GM21515 (cell line): ENCODE results near the gene KIRREL2.

Experiments used
- ATAC-seq: cut with Tn5 transposase; IDR thresholded peaks from one replicate; pipeline ENCODE4 v1.9.1; 2021; ENCODE audit not compliant: unreplicated experiment

Gene KIRREL2

DNA sequence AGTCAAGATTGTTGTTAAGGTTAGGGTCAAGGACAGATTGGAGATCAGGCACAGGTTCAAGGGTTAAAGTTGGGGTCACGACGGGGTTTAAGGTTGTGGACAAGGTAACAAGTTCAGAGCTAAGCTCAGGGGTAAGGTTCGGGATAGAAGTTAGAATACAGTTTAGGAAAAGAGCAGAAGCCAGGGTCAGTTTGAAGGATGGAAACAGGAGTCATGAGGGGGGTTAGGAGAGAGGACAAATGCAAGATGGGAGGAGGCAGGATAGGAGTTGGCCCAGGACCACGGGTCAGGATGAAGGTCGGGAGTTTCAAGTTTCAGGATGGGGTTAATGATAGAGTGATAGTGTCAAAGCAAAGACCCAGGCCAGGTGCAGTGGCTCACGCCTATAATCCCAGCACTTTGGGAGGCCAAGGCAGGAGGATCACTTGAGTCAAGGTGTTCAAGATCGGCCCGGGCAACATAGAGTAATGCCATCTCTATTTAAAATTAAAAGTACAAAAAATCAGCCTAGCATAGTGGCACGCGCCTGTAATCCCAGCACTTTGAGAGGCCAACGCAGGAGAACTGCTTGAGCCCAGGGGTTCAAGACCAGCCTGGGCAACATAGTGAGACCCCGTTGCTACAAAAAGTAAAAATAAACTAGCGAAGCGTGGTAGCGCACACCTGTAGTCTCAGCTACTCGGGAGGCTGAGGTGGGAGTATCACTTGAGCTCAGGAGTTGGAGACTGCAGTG, 12.1 kb upstream of the KIRREL2 start:
- ATAC-seq: no peak

DNA sequence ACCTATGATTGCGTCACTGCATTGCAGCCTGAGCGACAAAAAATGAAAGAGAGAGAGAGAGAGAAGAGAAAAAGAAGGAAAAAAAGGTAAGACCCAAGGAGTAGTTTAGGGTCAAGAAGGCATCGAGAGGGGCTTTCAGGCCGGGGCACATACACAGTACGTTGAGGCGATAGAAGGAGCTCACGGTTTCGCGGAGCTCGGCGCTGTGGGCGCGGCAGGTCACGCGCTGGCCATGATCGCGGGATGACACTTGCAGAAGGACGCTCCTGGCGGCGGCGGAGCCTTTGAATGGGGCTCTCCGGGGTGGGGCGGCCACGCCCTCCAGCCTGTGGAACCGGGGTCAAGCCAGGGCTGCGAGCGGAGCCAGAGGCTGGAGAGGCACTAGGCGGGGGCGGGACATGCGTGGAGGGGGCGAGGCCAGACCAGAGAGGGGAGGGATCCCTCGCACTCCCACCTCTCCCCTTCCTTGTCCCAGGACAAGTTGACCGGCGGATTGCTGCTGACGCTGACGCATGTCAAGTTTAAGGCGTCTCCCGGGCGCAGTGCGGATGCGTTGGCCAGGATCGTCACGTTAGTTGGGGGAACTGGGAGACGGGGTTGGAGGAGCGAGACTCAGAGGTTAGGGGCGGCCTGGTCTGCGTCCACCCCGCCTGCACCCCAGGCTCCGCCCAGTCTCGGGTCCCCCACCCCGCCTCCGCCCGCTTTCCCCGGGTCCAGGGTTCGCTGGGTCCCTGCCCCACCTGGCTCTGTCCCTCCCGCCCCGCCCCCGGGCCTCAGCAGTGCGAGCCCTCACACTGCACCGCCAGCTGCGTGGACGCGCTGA, 11.3 kb upstream of the KIRREL2 start:
- ATAC-seq: no peak

DNA sequence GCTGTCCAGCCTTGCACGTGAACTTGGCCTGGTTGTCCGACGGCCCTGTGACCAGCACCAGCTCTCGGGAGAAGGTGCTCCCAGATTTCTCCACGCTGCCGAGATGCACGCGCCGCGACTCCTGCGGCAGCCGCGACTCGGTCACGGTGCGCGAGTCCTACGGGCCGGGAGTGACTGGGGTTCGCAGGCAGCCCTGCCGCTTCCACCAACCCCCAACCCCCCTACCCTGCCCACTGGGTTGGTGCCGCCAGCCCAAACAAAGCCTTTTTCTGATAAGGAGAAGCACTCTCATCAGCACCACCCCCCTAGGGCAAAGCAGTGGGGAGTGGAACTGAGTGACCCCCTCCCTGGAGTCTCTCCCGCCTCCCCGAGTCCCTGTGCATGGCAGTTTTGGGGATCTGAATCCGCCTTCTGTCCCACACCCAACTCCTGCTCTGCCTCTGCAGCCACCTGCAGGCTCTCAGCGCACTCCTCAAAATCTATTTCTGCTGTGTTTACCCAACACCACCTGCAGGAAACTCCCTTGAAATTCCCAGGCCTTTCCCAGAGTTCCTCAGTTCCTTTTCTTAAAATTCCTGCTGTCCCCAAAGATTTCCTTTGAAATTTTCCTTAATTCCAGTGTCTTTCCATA, 10.6 kb upstream of the KIRREL2 start:
- ATAC-seq: no peak

DNA sequence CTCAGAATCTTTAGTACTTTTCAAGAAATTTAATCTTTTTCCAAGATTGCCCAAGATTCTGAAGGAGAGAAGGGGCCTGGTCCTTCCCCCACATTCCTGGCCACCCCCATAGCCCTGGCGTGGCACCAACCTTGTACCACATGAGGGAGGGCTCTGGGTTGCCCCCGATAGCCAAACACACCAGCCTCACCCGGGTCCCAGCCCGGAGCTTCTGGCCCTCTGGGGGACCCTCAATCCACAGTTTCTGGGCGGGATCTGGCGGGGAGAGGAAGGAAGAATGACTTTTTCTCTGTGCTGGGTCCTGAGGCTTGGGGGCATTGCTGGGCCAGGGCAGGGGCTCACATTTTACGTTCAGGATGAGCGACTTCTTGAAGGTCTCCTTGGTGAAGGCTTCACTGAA, 8.8 kb upstream of the KIRREL2 start:
- ATAC-seq: no peak

DNA sequence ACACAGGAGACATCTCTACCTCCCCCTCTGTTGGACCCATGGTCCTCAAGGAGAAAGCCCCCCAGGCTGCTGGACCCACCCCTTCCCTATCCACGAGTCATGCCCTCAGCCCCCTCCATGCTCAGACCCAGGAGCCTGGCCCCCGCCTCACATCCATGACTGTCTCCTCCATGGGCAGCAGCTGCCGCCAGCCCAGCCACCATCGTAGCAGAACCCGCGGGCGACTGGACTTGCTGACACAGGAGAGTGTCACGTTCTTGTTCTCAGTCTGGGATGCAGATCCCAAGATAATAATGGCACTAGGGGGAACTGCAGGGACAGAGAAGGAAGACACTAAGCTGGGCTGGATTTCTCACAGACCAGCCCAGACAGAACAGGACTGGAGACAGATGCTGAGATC, 8.2 kb upstream of the KIRREL2 start:
- no peak for ATAC-seq

DNA sequence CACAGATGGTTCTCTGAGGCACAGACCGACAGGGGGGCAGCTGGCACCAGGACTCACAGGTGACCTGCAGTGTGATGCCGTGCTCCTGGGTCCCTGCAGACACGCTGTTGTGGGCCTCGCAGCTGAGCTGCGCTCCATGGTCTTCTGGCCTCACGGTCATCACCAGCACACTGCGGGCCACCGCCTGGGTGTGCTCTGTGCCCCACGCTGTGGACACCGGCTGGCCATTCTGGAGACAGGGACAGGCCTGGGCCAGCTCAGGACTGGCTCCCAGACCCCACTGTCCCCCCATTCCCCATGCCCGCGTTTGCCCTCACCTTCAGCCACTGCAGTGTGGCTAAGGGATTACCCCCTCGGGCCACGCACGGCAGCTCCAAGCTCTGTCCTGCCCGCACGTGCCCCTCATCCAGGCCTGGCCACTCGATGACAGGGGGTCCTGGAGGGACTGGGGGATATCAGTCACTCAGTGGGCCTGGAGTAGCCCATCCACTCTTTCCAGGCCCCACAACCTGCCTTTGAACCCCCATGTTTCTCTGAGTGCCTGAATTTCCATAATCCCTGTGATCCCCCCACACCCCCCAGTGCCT, 7.7 kb upstream of the KIRREL2 start:
- no peak for ATAC-seq

DNA sequence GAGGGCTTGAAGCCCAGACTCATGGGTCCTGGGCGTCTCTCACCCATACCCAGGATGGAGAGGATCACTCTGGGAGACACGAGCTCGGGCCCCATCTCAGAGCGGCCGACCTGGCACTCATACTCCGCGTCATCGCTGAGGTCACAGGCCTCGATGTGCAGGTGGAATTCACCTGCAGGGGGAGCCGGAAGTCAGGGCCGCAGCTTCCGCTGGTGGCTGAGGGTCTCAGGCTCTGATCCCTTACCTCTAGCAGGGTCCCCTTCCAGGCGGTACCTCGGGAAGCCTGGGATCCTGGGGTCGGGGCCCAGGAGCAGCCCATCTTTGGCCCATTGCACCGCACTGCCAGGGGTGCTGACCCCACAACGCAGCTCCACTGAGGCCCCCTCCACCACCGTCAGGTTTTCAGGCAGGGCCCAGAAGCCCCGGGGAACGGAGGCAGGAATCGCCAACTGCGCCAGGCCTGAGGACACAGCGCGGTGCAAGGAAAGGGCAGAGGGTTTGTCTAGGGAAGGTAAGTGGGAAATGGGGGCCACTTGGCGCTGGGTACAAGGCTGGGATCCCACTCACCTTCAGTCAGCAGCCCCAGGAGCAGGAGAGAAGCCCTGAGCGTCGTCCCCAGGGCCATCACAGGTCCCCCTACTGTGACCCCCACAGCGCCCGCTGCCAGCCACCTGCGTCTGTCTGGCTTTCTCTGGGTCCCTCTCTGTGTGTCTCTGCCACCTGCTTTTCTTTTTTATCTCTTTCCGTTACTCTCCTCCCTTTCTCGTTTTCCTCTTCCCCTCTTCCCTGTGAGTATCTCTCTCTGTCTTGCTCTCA, 5.3 kb upstream of the KIRREL2 start:
- ATAC-seq: no peak

DNA sequence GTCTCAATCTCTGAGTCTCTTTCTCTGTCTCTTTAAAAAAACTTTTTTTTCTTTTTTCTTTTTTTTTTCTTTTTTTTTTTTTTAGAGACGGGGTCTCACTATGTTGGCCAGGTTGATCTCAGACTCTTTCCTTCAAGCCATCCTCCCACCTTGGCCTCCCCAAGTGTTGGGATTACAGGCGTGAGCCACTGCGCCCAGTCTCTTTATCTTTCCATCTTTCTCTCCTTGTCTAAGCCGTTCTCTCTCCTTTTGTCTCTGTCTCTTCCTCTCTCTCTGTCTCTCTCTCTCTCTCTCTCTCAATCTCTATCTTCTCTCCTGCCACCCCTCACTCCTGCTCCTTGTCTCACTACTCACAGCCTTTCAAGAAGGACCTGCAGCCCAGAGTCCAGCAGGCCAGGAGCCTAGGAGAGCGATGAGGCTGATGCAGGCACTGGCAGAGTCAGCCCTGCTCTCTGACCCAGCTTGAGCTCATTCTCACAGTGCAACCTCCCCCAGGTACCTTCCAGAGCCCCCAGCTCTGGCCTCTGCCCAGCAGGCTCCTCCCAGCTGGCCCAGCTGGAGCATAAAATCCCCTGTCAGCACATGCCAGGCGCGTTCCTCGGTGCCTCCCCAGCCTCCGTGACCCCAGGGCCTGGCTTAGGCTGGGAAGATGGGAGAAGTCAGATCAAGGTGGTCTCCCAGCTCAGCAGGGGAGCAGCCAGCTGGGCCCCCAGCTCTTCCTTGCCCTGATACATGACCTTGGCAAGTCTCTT, 4.5 kb upstream of the KIRREL2 start, which contains the start of gene NPHS1:
TSS of gene NPHS1 (minus strand) at position 476 of the 752 bp plus-strand sequence. CDS start 667 bp downstream, outside the sequence.
- ATAC-seq: no peak

DNA sequence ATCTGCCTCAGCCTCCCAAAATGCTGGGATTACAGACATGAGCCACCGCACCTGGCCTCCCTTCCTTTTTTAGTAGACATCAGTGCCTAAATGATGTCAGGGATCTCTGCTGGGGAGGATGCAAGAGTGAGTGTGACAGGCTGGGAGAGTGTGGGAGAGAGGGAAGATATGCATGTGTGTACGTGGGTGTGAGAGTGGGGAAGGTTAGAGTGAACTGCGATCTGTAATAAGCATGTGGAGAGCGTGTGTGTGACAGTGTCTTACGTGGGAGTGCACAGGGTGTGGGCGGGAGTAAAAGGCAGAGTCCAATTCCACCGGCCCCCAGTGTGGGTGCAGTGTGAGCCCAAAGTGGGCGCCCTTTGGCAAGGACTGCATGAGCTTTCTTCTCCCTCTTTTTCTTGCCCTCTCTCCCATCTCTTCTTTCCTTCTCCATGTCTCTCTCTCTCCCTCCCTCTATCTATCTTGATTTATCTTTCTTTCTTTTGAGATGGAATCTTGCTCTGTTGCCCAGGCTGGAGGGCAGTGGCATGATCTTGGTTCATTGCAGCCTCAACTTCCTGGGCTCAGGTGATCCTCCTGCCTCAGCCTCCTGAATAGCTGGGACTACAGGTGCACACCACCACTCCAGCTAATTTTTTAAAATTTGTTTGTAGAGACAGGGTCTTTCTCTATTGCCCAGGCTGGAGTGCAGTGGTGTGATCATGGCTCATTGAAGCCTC, 3.5 kb upstream of the KIRREL2 start:
- no peak for ATAC-seq

DNA sequence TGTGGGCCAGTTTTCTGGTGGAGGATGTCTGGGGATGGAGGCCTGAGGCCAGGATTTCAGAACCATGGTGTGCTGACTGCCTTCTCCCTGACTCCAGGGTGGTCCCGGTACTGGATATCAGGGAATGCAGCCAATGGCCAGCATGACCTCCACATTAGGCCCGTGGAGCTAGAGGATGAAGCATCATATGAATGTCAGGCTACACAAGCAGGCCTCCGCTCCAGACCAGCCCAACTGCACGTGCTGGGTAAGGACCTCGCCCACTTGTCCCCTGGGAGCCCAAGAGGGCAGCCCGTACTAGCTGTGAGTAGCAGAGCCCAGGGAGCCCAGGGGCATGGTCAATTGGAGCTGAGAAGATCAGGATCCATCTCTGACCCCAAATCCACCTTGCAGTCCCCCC, 1.6 kb downstream of the KIRREL2 start:
- no peak for ATAC-seq

DNA sequence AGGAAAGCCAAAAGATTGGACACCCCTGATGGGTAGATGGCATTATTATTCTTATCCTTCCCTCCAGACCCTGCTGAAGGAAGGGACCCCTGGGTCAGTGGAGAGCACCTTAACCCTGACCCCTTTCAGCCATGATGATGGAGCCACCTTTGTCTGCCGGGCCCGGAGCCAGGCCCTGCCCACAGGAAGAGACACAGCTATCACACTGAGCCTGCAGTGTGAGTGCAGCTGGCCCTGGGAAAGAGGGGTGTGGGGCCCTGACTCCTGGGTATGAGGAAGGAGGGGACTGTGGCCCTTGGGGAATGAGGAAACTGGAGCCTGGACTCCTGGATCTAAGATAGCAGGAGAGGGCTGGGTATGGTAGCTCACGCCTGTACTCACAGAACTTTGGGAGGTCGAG, 2.7 kb downstream of the KIRREL2 start:
- ATAC-seq: no peak

DNA sequence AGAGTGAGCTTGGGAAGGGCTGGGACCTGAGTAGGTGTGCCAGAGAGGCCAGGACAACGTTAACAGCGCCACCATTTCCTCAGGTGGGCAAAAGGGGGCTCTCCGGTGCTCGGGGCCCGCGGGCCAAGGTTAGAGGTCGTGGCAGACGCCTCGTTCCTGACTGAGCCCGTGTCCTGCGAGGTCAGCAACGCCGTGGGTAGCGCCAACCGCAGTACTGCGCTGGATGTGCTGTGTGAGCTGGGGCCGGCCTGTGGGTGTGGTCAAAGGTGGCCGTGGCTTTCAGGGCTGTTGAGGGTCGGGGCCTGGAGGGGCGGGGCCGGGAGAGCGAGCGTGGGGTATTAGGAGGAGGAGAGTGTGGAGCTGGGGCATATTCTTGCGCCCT, 3.7 kb downstream of the KIRREL2 start:
- no peak for ATAC-seq

DNA sequence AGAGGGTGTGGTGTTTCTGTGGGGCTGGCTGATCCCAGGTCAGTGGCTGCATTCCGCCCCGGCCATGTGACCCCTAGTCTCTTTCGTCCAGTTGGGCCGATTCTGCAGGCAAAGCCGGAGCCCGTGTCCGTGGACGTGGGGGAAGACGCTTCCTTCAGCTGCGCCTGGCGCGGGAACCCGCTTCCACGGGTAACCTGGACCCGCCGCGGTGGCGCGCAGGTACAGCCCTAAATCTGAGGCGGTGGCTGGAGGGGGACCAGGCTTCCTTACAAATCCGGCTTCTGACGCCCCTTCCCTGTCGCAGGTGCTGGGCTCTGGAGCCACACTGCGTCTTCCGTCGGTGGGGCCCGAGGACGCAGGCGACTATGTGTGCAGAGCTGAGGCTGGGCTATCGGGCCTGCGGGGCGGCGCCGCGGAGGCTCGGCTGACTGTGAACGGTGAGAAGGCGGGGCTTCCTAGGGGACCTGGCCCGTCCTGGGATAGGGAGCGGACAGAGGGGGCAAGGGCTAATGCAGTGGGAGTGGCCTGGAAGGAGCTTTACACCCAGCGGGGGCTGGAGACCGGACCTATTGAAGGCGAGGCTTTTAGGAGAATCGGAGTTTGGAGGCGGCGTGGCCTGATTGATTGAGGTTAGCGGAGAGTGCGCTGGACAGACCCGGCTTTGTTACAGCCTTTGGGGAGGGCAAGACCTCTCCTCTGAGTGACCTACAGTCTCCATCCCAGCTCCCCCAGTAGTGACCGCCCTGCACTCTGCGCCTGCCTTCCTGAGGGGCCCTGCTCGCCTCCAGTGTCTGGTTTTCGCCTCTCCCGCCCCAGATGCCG, 4.3 kb downstream of the KIRREL2 start:
- ATAC-seq: no peak

DNA sequence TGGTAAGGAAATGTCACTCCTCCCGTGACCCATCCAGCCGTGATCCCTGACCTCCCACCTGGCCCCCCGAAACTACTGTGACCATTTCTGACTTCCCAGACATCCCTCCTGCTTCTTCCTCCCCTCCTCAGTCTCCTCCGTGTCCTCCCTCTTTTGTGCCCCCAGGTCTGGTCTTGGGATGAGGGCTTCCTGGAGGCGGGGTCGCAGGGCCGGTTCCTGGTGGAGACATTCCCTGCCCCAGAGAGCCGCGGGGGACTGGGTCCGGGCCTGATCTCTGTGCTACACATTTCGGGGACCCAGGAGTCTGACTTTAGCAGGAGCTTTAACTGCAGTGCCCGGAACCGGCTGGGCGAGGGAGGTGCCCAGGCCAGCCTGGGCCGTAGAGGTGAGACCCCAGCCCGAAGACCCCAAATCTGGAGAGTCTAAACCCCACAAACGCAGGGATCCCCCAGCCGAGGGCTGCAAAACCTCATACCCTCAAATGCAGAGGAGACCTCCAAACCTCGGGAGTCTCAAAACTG, 5.0 kb downstream of the KIRREL2 start:
- ATAC-seq: no peak

DNA sequence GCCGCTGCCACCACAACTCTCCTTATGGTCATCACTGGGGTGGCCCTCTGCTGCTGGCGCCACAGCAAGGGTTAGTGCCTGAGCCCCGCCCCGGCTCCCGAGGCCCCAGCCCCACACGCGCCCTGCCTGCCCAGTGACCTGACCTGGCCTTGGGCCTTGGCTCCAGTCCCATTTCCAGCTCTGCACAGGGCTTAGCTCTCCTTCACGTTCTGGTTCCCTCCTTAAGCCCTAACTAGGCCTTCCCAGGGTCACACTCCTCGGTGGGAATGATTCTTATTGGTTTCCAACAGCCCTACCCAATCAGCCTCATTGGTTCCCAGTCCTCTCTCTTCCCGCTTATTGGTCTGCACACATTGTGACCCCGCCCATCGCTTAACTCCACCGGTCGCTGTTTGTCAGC, 5.8 kb downstream of the KIRREL2 start:
- ATAC-seq: no peak

DNA sequence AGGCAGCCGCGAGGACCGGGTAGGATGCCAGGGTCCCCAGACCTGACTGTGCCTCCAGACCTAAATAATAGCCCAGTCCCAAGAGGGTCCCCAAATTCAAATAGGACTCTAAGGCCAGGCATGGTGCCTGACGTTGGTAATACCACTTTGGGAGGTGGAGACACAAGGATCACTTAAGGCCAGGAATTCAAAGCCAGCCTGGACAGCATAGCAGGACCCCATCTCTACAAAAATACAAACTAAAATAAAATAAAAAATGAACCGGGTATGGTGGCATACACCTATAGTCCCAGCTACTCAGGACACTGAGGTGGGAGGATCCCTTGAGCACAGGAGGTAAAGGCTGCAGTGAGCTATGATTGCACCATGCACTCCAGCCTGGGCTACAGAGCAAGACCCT, 6.3 kb downstream of the KIRREL2 start:
- ATAC-seq: no peak

DNA sequence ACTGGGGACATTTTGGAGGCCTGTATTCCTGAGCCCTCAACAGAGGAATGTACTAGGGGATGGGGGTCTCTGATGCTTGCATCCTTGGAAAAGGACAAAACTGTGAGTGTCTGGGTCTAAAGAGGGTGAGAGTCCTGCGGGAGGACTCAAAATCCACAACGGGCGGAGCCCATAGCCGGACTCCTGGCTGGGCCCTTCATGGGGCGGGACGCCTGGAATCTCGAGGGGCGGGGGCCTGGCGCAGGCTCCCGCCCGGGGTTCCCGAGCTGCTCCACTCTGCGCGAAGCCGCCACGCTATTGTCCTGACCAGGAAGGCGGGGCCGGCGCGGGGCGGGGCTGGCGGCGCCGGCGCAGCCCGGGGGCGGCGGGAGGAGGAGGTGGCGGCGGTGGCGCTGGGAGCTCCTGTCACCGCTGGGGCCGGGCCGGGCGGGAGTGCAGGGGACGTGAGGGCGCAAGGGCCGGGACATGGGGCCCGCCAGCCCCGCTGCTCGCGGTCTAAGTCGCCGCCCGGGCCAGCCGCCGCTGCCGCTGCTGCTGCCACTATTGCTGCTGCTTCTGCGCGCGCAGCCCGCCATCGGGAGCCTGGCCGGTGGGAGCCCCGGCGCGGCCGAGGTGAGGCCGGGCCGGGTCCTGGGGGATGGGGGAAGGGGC, 11.6 kb downstream of the KIRREL2 start, which contains the start of gene APLP1:
TSS of gene APLP1 (plus strand) at position 403 of the 651 bp plus-strand sequence. CDS start at position 466, 63 bp downstream.
- ATAC-seq: no peak
